HG02943 (cell line): ENCODE results near the gene RNF181.
"Not testable (repeated sequence)": the region's sequence is repeated elsewhere in the genome, so short reads cannot be mapped to it uniquely, and the experiment has no call there.

Experiments used
- ATAC-seq: cut with Tn5 transposase; IDR thresholded peaks from one replicate; pipeline ENCODE4 v1.9.1; 2021; ENCODE audit warnings: mild to moderate bottlenecking, low read depth, moderate library complexity; ENCODE audit not compliant: unreplicated experiment

RNF181 gene

GRCh38 chr2:85595301-85596025 lies at the start of gene RNF181:
Gene RNF181, plus strand, starts transcription at chr2:85595745. Its CDS starts 19 bp downstream, at chr2:85595764.
- peak; percentile 99 for ATAC-seq

GRCh38 chr2:85545780-85546240 lies 49.7 kb upstream of the RNF181 start:
- no peak for ATAC-seq

- ATAC-seq: no peak
Measured at GRCh38 chr2:85547089-85547858, 48.3 kb upstream of the RNF181 start.

- no peak for ATAC-seq
Measured at GRCh38 chr2:85547859-85548607, 47.5 kb upstream of the RNF181 start.

- no peak for ATAC-seq
Measured at GRCh38 chr2:85548608-85548900, 47.0 kb upstream of the RNF181 start.

- no peak for ATAC-seq
Measured at GRCh38 chr2:85549095-85549494, 46.5 kb upstream of the RNF181 start.

- no peak for ATAC-seq
Measured at GRCh38 chr2:85549826-85550225, 45.7 kb upstream of the RNF181 start.

GRCh38 chr2:85550486-85550885 lies 45.1 kb upstream of the RNF181 start:
- no peak for ATAC-seq

- ATAC-seq: no peak
Measured at GRCh38 chr2:85551698-85552678, 43.6 kb upstream of the RNF181 start.

- ATAC-seq: no peak
Measured at GRCh38 chr2:85553184-85553583, 42.4 kb upstream of the RNF181 start.

GRCh38 chr2:85554980-85555612 lies 40.4 kb upstream of the RNF181 start:
- ATAC-seq: no peak

GRCh38 chr2:85557130-85557529 lies 38.4 kb upstream of the RNF181 start:
- no peak for ATAC-seq

GRCh38 chr2:85558160-85558559 lies 37.4 kb upstream of the RNF181 start:
- no peak for ATAC-seq

GRCh38 chr2:85560403-85560726 lies 35.2 kb upstream of the RNF181 start:
- not testable (repeated sequence) for ATAC-seq

- ATAC-seq: no peak
Measured at GRCh38 chr2:85560812-85561279, 34.7 kb upstream of the RNF181 start.

- ATAC-seq: peak; percentile 85
Measured at GRCh38 chr2:85561280-85562212, 34.0 kb upstream of the RNF181 start, which contains the start of gene GGCX. Gene GGCX, minus strand, starts transcription at chr2:85561493. Its CDS starts 65 bp downstream, at chr2:85561428.

- ATAC-seq: no peak
Measured at GRCh38 chr2:85564144-85564563, 31.4 kb upstream of the RNF181 start.

GRCh38 chr2:85566265-85566664 lies 29.3 kb upstream of the RNF181 start:
- no peak for ATAC-seq
